ENCODE measurements around the gene MMP14. TPM values are rescaled to one million over a fixed set of nuclear protein-coding genes. Genes with fewer than 3 reads are reported as not detected.

MMP14 gene
- total RNA-seq, 1 donor = 580 TPM

DNA sequence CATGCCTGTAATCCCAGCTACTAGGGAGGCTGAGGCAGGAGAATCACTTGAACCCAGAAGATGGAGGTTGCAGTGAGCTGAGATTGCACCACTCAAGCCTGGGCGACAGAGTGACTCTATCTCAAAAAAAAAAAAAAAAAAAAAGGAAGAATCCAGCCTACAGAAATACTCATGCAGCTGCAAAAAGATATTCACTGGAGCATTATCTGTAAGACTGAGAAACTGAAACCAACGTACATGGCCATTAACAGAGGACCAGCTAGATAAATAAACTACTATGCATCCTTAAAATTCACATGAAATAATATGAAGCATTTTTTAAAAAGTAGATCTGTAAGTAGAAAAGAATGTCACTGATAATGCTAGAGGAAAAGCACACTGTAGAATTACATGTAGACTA is 24.7 kb upstream of the MMP14 start:
- no peaks in the 10 kb centered on the region for H3K36me3 ChIP-seq (ENCODE audit: insufficient read depth, low read length)

GRCh38 chr14:22812744-22813143 is 23.6 kb upstream of the MMP14 start:
- TF ChIP-seq CTCF (IDR thresholded peaks at IDR 0.05; ENCODE audit: extremely low read depth, low read depth, low read length) = no peak
- Histone ChIP-seq H3K36me3 (ENCODE audit: insufficient read depth, low read length) (no peaks in the 10 kb centered on the region), H2AFZ (ENCODE audit: low read length) (no peak overlapping the region), H3K27me3 (ENCODE audit: insufficient read depth, low read length) (peaks cover 10% of the 10 kb centered on the region), H3K79me2 (ENCODE audit: insufficient read depth, low read length) (no peaks in the 10 kb centered on the region), H3K9me3 (ENCODE audit: low read depth, low read length) (no peaks in the 10 kb centered on the region), H4K20me1 (ENCODE audit: insufficient read depth, low read length) (no peaks in the 10 kb centered on the region), H3K27ac (ENCODE audit: low read depth, low read length) (no peak overlapping the region), H3K4me1 (ENCODE audit: insufficient read depth, low read length) (peaks cover under 1% of the 10 kb centered on the region), H3K4me2 (ENCODE audit: insufficient read depth, low read length) (no peak overlapping the region), H3K4me3 (ENCODE audit: insufficient read depth, low read length) (no peak overlapping the region)
- no peak for DNase-seq (ENCODE audit: insufficient read length, low spot score, missing footprints)

More for the DNA sequence above, 24.7 kb upstream of the MMP14 start:
- Histone ChIP-seq H3K79me2 (ENCODE audit: insufficient read depth, low read length) (no peaks in the 10 kb centered on the region), H3K4me3 (ENCODE audit: insufficient read depth, low read length) (no peak overlapping the region), H3K4me2 (ENCODE audit: insufficient read depth, low read length) (no peak overlapping the region), H3K4me1 (ENCODE audit: insufficient read depth, low read length) (no peaks in the 10 kb centered on the region), H3K9me3 (ENCODE audit: low read depth, low read length) (no peaks in the 10 kb centered on the region), H3K27ac (ENCODE audit: low read depth, low read length) (no peak overlapping the region), H3K27me3 (ENCODE audit: insufficient read depth, low read length) (peaks cover 10% of the 10 kb centered on the region), H2AFZ (ENCODE audit: low read length) (no peak overlapping the region), H4K20me1 (ENCODE audit: insufficient read depth, low read length) (no peaks in the 10 kb centered on the region)
- no peak for DNase-seq (ENCODE audit: insufficient read length, low spot score, missing footprints)
- no peak for TF ChIP-seq CTCF (IDR thresholded peaks at IDR 0.05; ENCODE audit: extremely low read depth, low read depth, low read length)

GRCh38 chr14:22813145-22813544 is 23.2 kb upstream of the MMP14 start:
- Histone ChIP-seq H3K27ac (ENCODE audit: low read depth, low read length) (no peak overlapping the region), H3K9me3 (ENCODE audit: low read depth, low read length) (no peaks in the 10 kb centered on the region), H3K4me2 (ENCODE audit: insufficient read depth, low read length) (no peak overlapping the region), H3K4me3 (ENCODE audit: insufficient read depth, low read length) (no peak overlapping the region), H3K27me3 (ENCODE audit: insufficient read depth, low read length) (peaks cover 10% of the 10 kb centered on the region), H3K79me2 (ENCODE audit: insufficient read depth, low read length) (no peaks in the 10 kb centered on the region), H3K4me1 (ENCODE audit: insufficient read depth, low read length) (peaks cover 5% of the 10 kb centered on the region), H2AFZ (ENCODE audit: low read length) (no peak overlapping the region), H3K36me3 (ENCODE audit: insufficient read depth, low read length) (no peaks in the 10 kb centered on the region), H4K20me1 (ENCODE audit: insufficient read depth, low read length) (no peaks in the 10 kb centered on the region)
- no peak for TF ChIP-seq CTCF (IDR thresholded peaks at IDR 0.05; ENCODE audit: extremely low read depth, low read depth, low read length)
- no peak for DNase-seq (ENCODE audit: insufficient read length, low spot score, missing footprints)

DNA sequence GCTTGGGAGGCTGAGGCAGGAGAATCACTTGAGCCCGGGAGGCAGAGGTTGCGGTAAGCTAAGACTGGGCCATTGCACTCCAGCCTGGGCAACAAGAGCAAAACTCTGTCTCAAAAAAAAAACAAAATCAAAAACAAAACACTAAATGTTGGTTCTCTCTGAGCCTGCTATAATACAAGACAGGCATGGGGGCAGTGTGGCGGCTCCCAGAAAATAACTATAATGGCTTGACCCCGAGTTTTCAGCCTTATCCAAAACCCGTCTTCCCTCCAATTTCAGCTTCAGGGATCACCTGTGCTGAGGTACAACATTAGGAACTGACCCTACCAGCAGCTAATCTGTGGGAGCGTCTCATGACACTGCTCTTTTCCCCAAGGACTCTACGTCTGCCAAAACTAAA is 22.0 kb upstream of the MMP14 start:
- Histone ChIP-seq H4K20me1 (ENCODE audit: insufficient read depth, low read length) (no peaks in the 10 kb centered on the region), H3K4me3 (ENCODE audit: insufficient read depth, low read length) (no peak overlapping the region), H3K79me2 (ENCODE audit: insufficient read depth, low read length) (no peaks in the 10 kb centered on the region), H3K27ac (ENCODE audit: low read depth, low read length) (no peak overlapping the region), H2AFZ (ENCODE audit: low read length) (no peak overlapping the region), H3K4me1 (ENCODE audit: insufficient read depth, low read length) (peaks cover 13% of the 10 kb centered on the region), H3K27me3 (ENCODE audit: insufficient read depth, low read length) (peaks cover 10% of the 10 kb centered on the region), H3K36me3 (ENCODE audit: insufficient read depth, low read length) (no peaks in the 10 kb centered on the region), H3K4me2 (ENCODE audit: insufficient read depth, low read length) (no peak overlapping the region), H3K9me3 (ENCODE audit: low read depth, low read length) (no peaks in the 10 kb centered on the region)
- no peak for TF ChIP-seq CTCF (IDR thresholded peaks at IDR 0.05; ENCODE audit: extremely low read depth, low read depth, low read length)
- DNase-seq (ENCODE audit: insufficient read length, low spot score, missing footprints) = no peak

All from osteoblast (primary cell).